ENCODE results near the gene IL13.
"Not testable (repeated sequence)": the region's sequence is repeated elsewhere in the genome, so short reads cannot be mapped to it uniquely, and the experiment has no call there.

Gene IL13

DNA sequence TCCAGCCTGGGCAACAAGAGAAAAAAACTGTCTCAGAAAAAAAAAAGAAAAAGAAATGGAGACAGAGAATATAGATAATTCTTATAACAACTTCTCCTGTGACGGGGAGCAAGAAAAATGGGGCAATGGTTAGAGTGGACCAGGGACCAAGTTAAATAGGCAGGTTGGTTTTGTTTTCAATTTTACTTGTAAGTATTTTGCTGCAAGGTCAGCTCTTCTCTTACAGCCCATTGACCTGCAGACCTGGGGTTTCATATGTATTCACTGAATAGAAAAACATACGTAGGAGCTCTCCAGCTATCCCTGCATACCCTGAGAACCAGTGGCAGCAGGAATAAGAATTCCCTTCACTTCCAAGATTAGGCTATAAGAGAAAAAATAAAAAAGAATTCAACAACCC is 29.2 kb upstream of the IL13 start:
- no peak for ATAC-seq
- TF ChIP-seq, protein P1, sequence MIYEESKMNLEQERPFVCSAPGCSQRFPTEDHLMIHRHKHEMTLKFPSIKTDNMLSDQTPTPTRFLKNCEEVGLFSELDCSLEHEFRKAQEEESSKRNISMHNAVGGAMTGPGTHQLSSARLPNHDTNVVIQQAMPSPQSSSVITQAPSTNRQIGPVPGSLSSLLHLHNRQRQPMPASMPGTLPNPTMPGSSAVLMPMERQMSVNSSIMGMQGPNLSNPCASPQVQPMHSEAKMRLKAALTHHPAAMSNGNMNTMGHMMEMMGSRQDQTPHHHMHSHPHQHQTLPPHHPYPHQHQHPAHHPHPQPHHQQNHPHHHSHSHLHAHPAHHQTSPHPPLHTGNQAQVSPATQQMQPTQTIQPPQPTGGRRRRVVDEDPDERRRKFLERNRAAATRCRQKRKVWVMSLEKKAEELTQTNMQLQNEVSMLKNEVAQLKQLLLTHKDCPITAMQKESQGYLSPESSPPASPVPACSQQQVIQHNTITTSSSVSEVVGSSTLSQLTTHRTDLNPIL (CRISPR knock-in tag; IDR thresholded peaks at IDR 0.05; ENCODE audit: low read depth): no peak
- TF ChIP-seq TSHZ2 (CRISPR knock-in tag; IDR thresholded peaks at IDR 0.05) (no peak), ZFP30 (CRISPR knock-in tag; IDR thresholded peaks at IDR 0.05) (no peak)

DNA sequence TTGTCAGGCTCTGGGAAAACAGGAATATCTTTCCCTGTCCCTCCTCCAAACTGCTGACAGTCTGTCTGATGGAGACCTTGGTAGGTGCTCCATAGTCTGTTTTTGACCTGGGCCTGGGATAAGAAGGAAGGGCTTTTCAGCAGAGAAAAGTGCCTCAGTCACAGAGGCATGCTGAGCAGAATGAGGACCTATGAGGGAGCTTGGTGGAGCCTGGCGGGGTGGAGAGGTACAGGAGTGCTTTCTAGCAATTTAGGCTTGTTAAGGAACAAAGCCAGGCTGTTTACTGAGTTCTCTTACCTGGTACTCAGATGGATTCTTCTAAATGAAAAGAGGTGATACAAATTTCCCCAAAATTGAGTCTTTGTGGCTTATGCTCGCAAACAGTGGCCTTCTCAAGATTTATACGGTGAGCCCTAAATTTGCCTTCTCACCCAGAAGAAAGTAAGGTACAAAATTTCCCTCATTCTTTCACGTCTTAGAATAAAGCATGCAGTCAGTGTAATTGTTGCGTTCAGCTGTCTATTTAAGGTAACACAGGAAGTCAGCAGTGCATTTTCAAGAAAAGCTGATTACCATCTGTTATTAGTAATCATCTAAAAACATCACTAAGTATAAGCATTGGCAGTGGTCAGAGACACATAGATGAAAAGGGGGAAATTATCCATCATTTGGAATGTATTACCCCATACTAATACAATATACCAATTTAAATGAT is 28.6 kb upstream of the IL13 start:
- no peak for ATAC-seq
- TF ChIP-seq BACH2 (CRISPR knock-in tag; IDR thresholded peaks at IDR 0.05; ENCODE audit: borderline replicate concordance) (no peak), SNAI2 (CRISPR knock-in tag; IDR thresholded peaks at IDR 0.05) (no peak), ZFP3 (CRISPR knock-in tag; IDR thresholded peaks at IDR 0.05) (no peak), ZFP30 (CRISPR knock-in tag; IDR thresholded peaks at IDR 0.05) (no peak), CSDC2 (CRISPR knock-in tag; IDR thresholded peaks at IDR 0.05) (no peak), ZNF70 (CRISPR knock-in tag; IDR thresholded peaks at IDR 0.05) (no peak)
- TF ChIP-seq, protein P2, sequence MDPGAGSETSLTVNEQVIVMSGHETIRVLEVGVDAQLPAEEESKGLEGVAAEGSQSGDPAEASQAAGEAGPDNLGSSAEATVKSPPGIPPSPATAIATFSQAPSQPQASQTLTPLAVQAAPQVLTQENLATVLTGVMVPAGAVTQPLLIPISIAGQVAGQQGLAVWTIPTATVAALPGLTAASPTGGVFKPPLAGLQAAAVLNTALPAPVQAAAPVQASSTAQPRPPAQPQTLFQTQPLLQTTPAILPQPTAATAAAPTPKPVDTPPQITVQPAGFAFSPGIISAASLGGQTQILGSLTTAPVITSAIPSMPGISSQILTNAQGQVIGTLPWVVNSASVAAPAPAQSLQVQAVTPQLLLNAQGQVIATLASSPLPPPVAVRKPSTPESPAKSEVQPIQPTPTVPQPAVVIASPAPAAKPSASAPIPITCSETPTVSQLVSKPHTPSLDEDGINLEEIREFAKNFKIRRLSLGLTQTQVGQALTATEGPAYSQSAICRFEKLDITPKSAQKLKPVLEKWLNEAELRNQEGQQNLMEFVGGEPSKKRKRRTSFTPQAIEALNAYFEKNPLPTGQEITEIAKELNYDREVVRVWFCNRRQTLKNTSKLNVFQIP (CRISPR knock-in tag; IDR thresholded peaks at IDR 0.05; ENCODE audit: borderline replicate concordance, low read depth): no peak
- TF ChIP-seq, protein P1 (CRISPR knock-in tag; IDR thresholded peaks at IDR 0.05; ENCODE audit: low read depth): no peak

DNA sequence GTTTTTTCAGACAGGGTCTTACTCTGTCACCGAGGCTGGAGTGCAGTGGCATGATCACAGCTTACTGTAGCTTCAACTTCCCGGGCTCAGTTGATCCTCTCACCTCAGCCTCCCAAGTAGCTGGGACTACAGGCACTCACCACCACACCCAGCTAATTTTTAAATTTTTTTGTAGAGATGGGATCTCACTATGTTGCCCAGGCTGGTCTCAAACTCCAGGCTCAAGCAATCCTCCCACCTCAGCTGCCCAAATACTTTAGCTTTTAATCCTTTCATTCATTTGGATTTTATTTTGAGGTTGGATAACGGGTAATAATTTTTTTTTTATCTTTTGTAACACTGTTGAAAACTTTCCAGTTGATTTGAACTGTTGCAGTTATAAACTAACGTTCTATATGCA is 24.4 kb upstream of the IL13 start:
- ATAC-seq: not testable (repeated sequence)

DNA sequence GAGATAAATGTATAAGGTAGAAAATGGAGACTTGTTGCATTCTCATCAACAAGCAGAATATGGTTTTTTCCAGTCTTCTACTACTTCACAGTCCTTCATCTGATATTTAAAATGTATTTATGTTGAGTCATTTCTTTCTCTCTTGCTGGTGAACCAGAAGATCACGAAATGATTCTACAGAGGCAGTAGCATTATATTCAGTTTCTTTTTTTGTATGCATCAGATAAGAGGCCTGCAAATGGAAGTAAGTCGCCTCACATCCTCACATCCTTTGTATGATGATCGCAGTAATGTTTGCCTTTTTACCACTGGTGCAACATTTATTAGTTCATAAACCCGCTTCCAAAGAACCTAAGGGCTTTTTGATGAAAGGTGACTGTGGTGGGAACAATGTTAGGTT is 22.1 kb upstream of the IL13 start:
- ATAC-seq: no peak
- TF ChIP-seq BACH2 (CRISPR knock-in tag; IDR thresholded peaks at IDR 0.05; ENCODE audit: borderline replicate concordance) (no peak), PPARA (CRISPR knock-in tag; IDR thresholded peaks at IDR 0.05; ENCODE audit: borderline replicate concordance) (no peak), ESRRG (CRISPR knock-in tag; IDR thresholded peaks at IDR 0.05) (no peak), SNAI2 (CRISPR knock-in tag; IDR thresholded peaks at IDR 0.05) (no peak), GLIS3 (CRISPR knock-in tag; IDR thresholded peaks at IDR 0.05) (no peak), CSDC2 (CRISPR knock-in tag; IDR thresholded peaks at IDR 0.05) (no peak)
- TF ChIP-seq, protein P2 (CRISPR knock-in tag; IDR thresholded peaks at IDR 0.05; ENCODE audit: borderline replicate concordance, low read depth): no peak
- TF ChIP-seq, protein P1 (CRISPR knock-in tag; IDR thresholded peaks at IDR 0.05; ENCODE audit: low read depth): no peak

DNA sequence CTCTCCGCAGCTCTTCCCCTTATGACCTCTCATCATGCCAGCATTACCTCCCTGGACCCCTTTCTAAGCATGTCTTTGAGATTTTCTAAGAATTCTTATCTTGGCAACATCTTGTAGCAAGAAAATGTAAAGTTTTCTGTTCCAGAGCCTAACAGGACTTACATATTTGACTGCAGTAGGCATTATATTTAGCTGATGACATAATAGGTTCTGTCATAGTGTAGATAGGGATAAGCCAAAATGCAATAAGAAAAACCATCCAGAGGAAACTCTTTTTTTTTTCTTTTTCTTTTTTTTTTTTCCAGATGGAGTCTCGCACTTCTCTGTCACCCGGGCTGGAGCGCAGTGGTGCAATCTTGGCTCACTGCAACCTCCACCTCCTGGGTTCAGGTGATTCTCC is 20.7 kb upstream of the IL13 start:
- no peak for ATAC-seq
- TF ChIP-seq ISL1 (CRISPR knock-in tag; IDR thresholded peaks at IDR 0.05) (no peak), ZFP3 (CRISPR knock-in tag; IDR thresholded peaks at IDR 0.05) (no peak), TSHZ2 (CRISPR knock-in tag; IDR thresholded peaks at IDR 0.05) (no peak), GLIS3 (CRISPR knock-in tag; IDR thresholded peaks at IDR 0.05) (no peak)
- TF ChIP-seq, protein P2 (CRISPR knock-in tag; IDR thresholded peaks at IDR 0.05; ENCODE audit: borderline replicate concordance, low read depth): no peak
